Parathyroid adenoma (tissue), 2 donors: ENCODE measurements around the gene ANK2.

Experiments
- H2AFZ ChIP-seq: fragments of 300-600 bp; sonication (generic); one replicate; pipeline ENCODE4 v1.7.0; 2017; ENCODE audit warnings: antibody characterized with exemption, mild to moderate bottlenecking
- H3K27ac ChIP-seq: fragments of 300-600 bp; sonication (generic); one replicate; pipeline ENCODE4 v1.7.0; 2017
- H3K27me3 ChIP-seq: fragments of 300-600 bp; sonication (generic); one replicate; pipeline ENCODE4 v1.7.0; 2017; ENCODE audit warnings: low read length; ENCODE audit not compliant: control insufficient read depth, insufficient read depth
- H3K36me3 ChIP-seq: fragments of 300-600 bp; sonication (generic); one replicate; pipeline ENCODE4 v1.7.0; 2017; ENCODE audit warnings: low read length; ENCODE audit not compliant: control insufficient read depth, insufficient read depth
- H3K4me1 ChIP-seq: fragments of 300-600 bp; sonication (generic); one replicate; pipeline ENCODE4 v1.7.0; 2017; ENCODE audit warnings: control low read depth
- H3K4me2 ChIP-seq: fragments of 300-600 bp; sonication (generic); one replicate; pipeline ENCODE4 v1.7.0; 2017; ENCODE audit warnings: low read length
- H3K4me3 ChIP-seq: fragments of 300-600 bp; sonication (generic); one replicate; pipeline ENCODE4 v1.7.0; 2017; ENCODE audit warnings: low read depth, low read length
- H3K79me2 ChIP-seq: fragments of 300-600 bp; sonication (generic); one replicate; pipeline ENCODE4 v1.7.0; 2017; ENCODE audit warnings: control low read depth
- H3K9ac ChIP-seq: fragments of 300-600 bp; sonication (generic); one replicate; pipeline ENCODE4 v1.7.0; 2017; ENCODE audit warnings: mild to moderate bottlenecking
- H3K9me3 ChIP-seq: fragments of 300-600 bp; sonication (generic); one replicate; pipeline ENCODE4 v1.7.0; 2017; ENCODE audit warnings: low read length; ENCODE audit not compliant: control insufficient read depth
- TF ChIP-seq, protein P1 (sequence below): fragments of 300-600 bp; sonication (generic); IDR thresholded peaks from one replicate; pipeline ENCODE4 v1.7.0; 2017; ENCODE audit warnings: antibody characterized with exemption, mild to moderate bottlenecking
- donor health status: primary hyperparathyroidism.

ANK2 gene

DNA sequence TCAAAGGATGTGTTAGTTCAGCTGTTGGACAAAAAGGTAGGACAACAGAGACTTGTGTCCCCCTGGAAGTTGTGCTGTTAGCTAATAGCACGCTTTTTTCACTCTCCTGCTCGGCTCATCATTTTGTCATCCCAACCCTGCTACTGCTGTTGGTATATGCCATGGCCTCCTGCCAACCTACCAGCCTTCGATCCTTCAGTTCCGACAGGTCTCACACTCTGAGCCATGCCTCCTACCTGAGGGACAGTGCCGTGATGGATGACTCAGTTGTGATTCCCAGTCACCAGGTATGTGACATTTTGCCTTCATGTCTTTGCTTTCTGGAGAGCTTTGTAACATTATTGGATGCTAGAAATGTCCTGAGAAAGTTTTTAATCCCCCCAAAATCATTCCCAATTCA, 268.1 kb downstream of the ANK2 start:
- no peak overlapping the region for H3K4me3 ChIP-seq
- H3K4me2 ChIP-seq = no peak overlapping the region
- H3K36me3 ChIP-seq = no peaks in the 10 kb centered on the region
- no peaks in the 10 kb centered on the region for H3K4me1 ChIP-seq
- no peak overlapping the region for H3K9ac ChIP-seq
- no peaks in the 10 kb centered on the region for H3K9me3 ChIP-seq
- H3K27me3 ChIP-seq = no peaks in the 10 kb centered on the region
- H3K79me2 ChIP-seq = no peaks in the 10 kb centered on the region
- no peak overlapping the region for H2AFZ ChIP-seq
- TF ChIP-seq, protein P1, sequence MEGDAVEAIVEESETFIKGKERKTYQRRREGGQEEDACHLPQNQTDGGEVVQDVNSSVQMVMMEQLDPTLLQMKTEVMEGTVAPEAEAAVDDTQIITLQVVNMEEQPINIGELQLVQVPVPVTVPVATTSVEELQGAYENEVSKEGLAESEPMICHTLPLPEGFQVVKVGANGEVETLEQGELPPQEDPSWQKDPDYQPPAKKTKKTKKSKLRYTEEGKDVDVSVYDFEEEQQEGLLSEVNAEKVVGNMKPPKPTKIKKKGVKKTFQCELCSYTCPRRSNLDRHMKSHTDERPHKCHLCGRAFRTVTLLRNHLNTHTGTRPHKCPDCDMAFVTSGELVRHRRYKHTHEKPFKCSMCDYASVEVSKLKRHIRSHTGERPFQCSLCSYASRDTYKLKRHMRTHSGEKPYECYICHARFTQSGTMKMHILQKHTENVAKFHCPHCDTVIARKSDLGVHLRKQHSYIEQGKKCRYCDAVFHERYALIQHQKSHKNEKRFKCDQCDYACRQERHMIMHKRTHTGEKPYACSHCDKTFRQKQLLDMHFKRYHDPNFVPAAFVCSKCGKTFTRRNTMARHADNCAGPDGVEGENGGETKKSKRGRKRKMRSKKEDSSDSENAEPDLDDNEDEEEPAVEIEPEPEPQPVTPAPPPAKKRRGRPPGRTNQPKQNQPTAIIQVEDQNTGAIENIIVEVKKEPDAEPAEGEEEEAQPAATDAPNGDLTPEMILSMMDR = no peak
- no peak overlapping the region for H3K27ac ChIP-seq

DNA sequence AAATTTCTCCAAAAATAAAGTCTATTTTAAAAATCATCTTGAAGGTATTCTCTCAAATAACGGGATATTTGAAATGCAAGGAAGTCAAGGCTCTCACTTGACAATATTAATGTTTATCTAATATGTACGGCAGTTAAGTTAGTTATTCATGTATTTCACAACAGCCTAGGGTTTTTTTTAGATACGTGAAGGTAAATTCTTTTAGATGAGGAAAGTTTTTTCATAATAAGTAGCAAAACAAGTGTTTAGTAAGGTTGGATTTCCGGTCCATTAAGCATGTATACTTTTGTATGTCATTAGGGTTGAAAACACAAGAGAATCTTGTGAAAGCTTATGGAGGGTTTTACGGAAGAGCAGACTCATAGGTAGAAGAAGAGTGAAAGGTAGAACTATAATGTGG, 273.3 kb downstream of the ANK2 start:
- TF ChIP-seq, protein P1 = no peak
- Histone ChIP-seq H3K36me3 (no peaks in the 10 kb centered on the region), H3K9me3 (no peaks in the 10 kb centered on the region), H3K4me1 (no peaks in the 10 kb centered on the region), H2AFZ (no peak overlapping the region), H3K79me2 (no peaks in the 10 kb centered on the region), H3K9ac (no peak overlapping the region), H3K27ac (no peak overlapping the region), H3K27me3 (no peaks in the 10 kb centered on the region), H3K4me3 (no peak overlapping the region), H3K4me2 (no peak overlapping the region)

DNA sequence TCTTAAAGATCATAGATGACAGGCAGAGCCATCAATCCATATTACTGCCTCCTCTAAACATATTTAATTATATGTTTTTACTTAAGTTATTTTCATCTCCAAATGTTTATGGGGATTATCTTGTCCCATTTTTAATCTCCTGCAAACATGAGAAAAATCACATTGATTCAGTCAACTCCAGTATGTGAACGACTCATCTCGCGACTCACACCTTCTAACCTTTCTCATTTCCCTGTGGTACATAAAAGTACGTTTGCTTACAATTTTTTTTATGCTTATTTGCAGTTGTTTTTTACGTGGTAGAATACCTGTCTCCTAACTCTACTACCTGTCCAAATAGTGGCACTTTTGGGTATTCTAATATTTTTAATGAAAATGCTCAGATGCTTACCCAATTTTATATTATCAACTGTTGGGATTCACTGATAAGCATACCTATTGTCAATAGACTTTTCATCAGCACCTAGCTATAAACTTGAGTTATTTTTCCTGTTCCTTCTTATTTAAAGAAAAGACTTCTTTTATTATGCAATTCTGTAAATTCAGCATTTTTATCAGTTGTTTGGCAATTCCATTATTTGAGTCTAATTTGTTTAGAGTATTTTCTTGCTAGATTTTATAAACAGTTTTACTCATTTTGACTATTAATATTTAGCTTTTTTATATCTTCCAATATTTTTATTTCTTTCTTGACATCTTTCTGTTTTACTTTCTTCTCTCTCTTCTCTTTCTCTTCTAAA, 276.6 kb downstream of the ANK2 start:
- no peaks in the 10 kb centered on the region for H3K36me3 ChIP-seq
- H3K4me3 ChIP-seq = no peak overlapping the region
- no peak overlapping the region for H3K4me2 ChIP-seq
- no peak overlapping the region for H3K9ac ChIP-seq
- no peaks in the 10 kb centered on the region for H3K4me1 ChIP-seq
- no peaks in the 10 kb centered on the region for H3K79me2 ChIP-seq
- H3K9me3 ChIP-seq = no peaks in the 10 kb centered on the region
- no peak overlapping the region for H2AFZ ChIP-seq
- no peaks in the 10 kb centered on the region for H3K27me3 ChIP-seq
- TF ChIP-seq, protein P1 = no peak
- no peak overlapping the region for H3K27ac ChIP-seq

DNA sequence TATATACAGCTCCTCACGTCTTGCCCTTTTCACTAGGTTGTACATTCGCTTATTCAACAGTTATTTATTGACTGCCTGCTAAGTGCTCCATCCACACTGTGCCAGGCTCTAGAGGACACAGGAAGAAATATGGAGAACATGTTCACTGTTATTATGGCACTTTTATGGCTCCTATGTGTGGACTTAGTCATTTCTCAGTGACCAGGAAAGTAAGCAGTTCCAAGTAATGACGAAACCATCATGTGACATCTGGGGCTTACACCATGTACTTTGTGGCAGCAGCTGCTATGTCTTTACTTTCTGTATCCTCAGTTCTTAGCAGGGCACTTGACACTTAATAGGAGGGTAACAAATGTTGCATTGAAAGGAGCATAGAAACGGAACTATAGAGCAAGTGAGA, 278.0 kb downstream of the ANK2 start:
- TF ChIP-seq, protein P1 = no peak
- Histone ChIP-seq H3K9me3 (no peaks in the 10 kb centered on the region), H3K4me2 (no peak overlapping the region), H3K27me3 (no peaks in the 10 kb centered on the region), H3K79me2 (no peaks in the 10 kb centered on the region), H3K27ac (no peak overlapping the region), H3K4me3 (no peak overlapping the region), H3K4me1 (no peaks in the 10 kb centered on the region), H2AFZ (no peak overlapping the region), H3K36me3 (no peaks in the 10 kb centered on the region), H3K9ac (no peak overlapping the region)

DNA sequence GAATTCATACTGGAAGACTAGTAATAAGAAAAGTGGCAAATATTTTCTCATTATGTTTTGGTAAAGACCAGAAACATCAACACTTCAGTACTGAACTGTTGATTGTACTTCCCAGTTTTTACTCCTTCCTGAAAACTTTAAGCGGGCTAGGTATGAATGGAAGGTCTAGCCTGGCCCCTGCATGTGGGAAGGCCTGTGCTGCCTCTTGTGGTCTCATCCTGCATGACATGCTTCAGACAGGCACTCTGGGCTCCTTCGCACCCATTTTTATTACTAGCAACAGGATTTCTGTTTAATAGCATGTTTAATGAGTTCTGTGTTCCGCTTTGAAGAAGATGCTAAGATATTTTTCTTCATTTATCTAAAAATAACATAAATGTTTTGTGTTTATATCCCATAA, 279.1 kb downstream of the ANK2 start:
- Histone ChIP-seq H3K79me2 (no peaks in the 10 kb centered on the region), H3K9ac (no peak overlapping the region), H3K4me1 (no peaks in the 10 kb centered on the region), H3K9me3 (no peaks in the 10 kb centered on the region), H3K27ac (no peak overlapping the region), H3K4me2 (no peak overlapping the region), H3K4me3 (no peak overlapping the region), H3K27me3 (no peaks in the 10 kb centered on the region), H2AFZ (no peak overlapping the region), H3K36me3 (no peaks in the 10 kb centered on the region)
- TF ChIP-seq, protein P1 = no peak
